Measurements from ENCODE around the gene TINAG.

- TF ChIP-seq, protein P1, sequence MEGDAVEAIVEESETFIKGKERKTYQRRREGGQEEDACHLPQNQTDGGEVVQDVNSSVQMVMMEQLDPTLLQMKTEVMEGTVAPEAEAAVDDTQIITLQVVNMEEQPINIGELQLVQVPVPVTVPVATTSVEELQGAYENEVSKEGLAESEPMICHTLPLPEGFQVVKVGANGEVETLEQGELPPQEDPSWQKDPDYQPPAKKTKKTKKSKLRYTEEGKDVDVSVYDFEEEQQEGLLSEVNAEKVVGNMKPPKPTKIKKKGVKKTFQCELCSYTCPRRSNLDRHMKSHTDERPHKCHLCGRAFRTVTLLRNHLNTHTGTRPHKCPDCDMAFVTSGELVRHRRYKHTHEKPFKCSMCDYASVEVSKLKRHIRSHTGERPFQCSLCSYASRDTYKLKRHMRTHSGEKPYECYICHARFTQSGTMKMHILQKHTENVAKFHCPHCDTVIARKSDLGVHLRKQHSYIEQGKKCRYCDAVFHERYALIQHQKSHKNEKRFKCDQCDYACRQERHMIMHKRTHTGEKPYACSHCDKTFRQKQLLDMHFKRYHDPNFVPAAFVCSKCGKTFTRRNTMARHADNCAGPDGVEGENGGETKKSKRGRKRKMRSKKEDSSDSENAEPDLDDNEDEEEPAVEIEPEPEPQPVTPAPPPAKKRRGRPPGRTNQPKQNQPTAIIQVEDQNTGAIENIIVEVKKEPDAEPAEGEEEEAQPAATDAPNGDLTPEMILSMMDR (IDR thresholded peaks at IDR 0.05), result no peak
- no peak for TF ChIP-seq EP300 (IDR thresholded peaks at IDR 0.05)
- TF ChIP-seq POLR2A (IDR thresholded peaks at IDR 0.05), result no peak
- no peak for TF ChIP-seq POLR2AphosphoS5 (IDR thresholded peaks at IDR 0.05)
Measured at GRCh38 chr6:54299542-54300269, 8.5 kb upstream of the TINAG start.

All from upper lobe of left lung (tissue), 4 donors.